BLaER1 treated with 17β-estradiol and CSF1 and Interleukin-3, amounts not matched to agents 10 nM and 100 nM (cell line): ENCODE data around the gene CLCN6.

Source experiments
- H3K27ac ChIP-seq, 11 experiments: shearing (Covaris generic); formaldehyde crosslinking; 2 replicates each; pipeline ENCODE4 v1.8.1; 2022
- H3K27me3 ChIP-seq, 11 experiments: shearing (Covaris generic); formaldehyde crosslinking; 2 replicates each; pipeline ENCODE4 v1.8.1; 2022
- H3K36me3 ChIP-seq, 11 experiments: shearing (Covaris generic); formaldehyde crosslinking; 2 replicates each; pipeline ENCODE4 v1.8.1; 2022
- H3K4me1 ChIP-seq, 10 experiments: shearing (Covaris generic); formaldehyde crosslinking; 2 replicates each; pipeline ENCODE4 v1.8.1; 2022
- H3K4me2 ChIP-seq, 11 experiments: shearing (Covaris generic); formaldehyde crosslinking; 2 replicates each; pipeline ENCODE4 v1.8.1; 2022
- H3K4me3 ChIP-seq, 10 experiments: shearing (Covaris generic); formaldehyde crosslinking; 2 replicates each; pipeline ENCODE4 v1.8.1; 2022
- H3K9ac ChIP-seq, 11 experiments: shearing (Covaris generic); formaldehyde crosslinking; 2 replicates each; pipeline ENCODE4 v1.8.1; 2022
- H3K9me3 ChIP-seq, 11 experiments: shearing (Covaris generic); formaldehyde crosslinking; replicated peaks in 1 of 11; 2 replicates each; pipeline ENCODE4 v1.8.1; 2022
- H4K20me1 ChIP-seq, 11 experiments: shearing (Covaris generic); formaldehyde crosslinking; 2 replicates each; pipeline ENCODE4 v1.8.1; 2022
- Cebpa-rat ChIP-seq, 11 experiments: shearing (Covaris generic); IDR thresholded peaks; 2 replicates each; pipeline ENCODE4 v1.8.1; 2022

CLCN6 gene

DNA sequence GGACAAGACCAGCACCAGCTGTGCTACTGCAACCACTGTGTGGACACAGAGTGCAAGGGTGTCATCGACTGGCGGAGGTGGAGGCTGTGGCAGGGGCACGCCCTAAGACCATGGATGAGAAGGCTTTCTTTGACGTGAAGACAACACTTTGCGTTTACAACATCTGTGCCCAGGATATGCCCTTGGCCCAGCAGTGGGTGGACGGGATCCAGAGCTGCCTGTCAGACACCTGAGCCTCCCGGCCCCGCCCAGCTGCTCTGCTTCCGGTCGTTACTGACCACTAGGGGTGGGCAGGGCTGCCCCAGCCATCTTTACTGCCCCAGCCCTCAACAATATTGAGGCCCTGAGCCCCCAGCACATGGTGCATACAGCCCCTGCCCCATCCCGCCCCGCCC lies 74.2 kb downstream of the CLCN6 start:
- H3K4me2 ChIP-seq, result no peak overlapping the region
- peaks cover 0 to 4% (median 0%) of the 10 kb centered on the region in 11 experiments; a peak in 1 of 22 replicates for H3K27me3 ChIP-seq
- H3K4me3 ChIP-seq, result no peak overlapping the region
- H3K27ac ChIP-seq, result no peak overlapping the region
- H3K4me1 ChIP-seq, result peaks cover 0 to 12% (median 6%) of the 10 kb centered on the region in 10 experiments; a peak in 11 of 20 replicates
- TF ChIP-seq Cebpa-rat (IDR thresholded peaks at IDR 0.05), result no peak
- peaks cover 0 to 13% (median 0%) of the 10 kb centered on the region in 11 experiments; a peak in 3 of 22 replicates for H4K20me1 ChIP-seq
- no peaks in the 10 kb centered on the region for H3K9me3 ChIP-seq
- no peaks in the 10 kb centered on the region for H3K36me3 ChIP-seq
- no peak overlapping the region for H3K9ac ChIP-seq

- Histone ChIP-seq H3K9ac (no peak overlapping the region), H3K9me3 (no peaks in the 10 kb centered on the region), H3K27me3 (peaks cover 0 to 4% (median 0%) of the 10 kb centered on the region in 11 experiments; a peak in 1 of 22 replicates), H3K36me3 (no peaks in the 10 kb centered on the region), H3K4me3 (no peak overlapping the region), H3K4me2 (0 out of 22 replicates have a peak overlapping the region, but pooled peaks of 2 of the 11 experiments have one; percentile 0 to 11), H4K20me1 (peaks cover 0 to 10% (median 0%) of the 10 kb centered on the region in 11 experiments; a peak in 3 of 22 replicates), H3K4me1 (peaks cover 0 to 12% (median 6%) of the 10 kb centered on the region in 10 experiments; a peak in 11 of 20 replicates), H3K27ac (no peak overlapping the region)
- no peak for TF ChIP-seq Cebpa-rat (IDR thresholded peaks at IDR 0.05)
Measured at GRCh38 chr1:11880911-11881748, 75.1 kb downstream of the CLCN6 start.

GRCh38 chr1:11881749-11882441 lies 75.9 kb downstream of the CLCN6 start:
- Histone ChIP-seq H3K4me2 (peak overlapping the region in 2 of 11 experiments; percentile 0 to 11; a peak in 1 of 22 replicates), H3K36me3 (no peaks in the 10 kb centered on the region), H3K27me3 (peaks cover 0 to 4% (median 0%) of the 10 kb centered on the region in 11 experiments; a peak in 1 of 22 replicates), H4K20me1 (peaks cover 0 to 10% (median 0%) of the 10 kb centered on the region in 11 experiments; a peak in 3 of 22 replicates), H3K4me1 (peaks cover 0 to 15% (median 6%) of the 10 kb centered on the region in 10 experiments; a peak in 11 of 20 replicates), H3K4me3 (no peak overlapping the region), H3K9ac (no peak overlapping the region), H3K27ac (no peak overlapping the region), H3K9me3 (no peaks in the 10 kb centered on the region)
- TF ChIP-seq Cebpa-rat (IDR thresholded peaks at IDR 0.05), result no peak

DNA sequence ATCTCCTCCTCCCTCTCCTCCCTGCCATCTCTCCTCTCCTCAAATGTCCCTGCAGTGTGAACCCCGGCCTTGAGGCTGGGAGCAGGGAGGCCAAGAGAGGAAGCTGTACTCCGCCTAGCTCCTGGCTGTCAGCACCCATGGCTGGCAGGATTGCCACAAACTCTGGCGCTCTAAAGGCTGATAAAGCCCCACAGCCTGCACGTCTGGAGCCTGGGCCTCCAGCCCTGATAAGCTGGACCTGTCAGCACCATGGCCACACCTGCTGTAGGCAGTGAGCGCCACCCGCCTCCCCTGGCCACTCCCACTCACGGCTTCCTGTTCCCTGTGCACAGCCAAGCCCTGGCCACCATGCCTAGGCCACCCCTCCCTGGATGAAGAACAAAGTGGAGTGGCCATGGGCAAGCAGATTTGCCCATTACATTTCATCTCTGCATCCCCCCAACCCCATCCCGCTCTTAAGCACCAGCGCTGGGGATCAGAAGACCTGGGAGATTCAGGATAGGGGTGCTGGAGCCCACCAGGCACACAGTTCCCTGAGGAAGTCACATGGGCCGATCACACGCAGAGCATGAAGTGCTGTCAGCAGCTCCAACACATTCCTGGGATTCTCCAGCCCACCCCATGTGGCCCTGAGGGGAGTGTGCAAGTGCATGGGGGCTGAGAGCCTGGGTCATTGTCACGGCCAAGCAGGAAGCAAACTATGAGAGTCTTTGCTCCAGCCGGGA lies 77.0 kb downstream of the CLCN6 start:
- no peak overlapping the region for H3K4me3 ChIP-seq
- no peak for TF ChIP-seq Cebpa-rat (IDR thresholded peaks at IDR 0.05)
- H4K20me1 ChIP-seq, result peaks cover 0 to 4% (median 0%) of the 10 kb centered on the region in 11 experiments; a peak in 3 of 22 replicates
- peaks cover 0 to 15% (median 6%) of the 10 kb centered on the region in 10 experiments; a peak in 11 of 20 replicates for H3K4me1 ChIP-seq
- no peaks in the 10 kb centered on the region for H3K36me3 ChIP-seq
- no peaks in the 10 kb centered on the region for H3K9me3 ChIP-seq
- H3K4me2 ChIP-seq, result peak overlapping the region in 8 of 11 experiments; percentile 19 to 48 (median 26); a peak in 12 of 22 replicates
- H3K27me3 ChIP-seq, result peaks cover 0 to 4% (median 0%) of the 10 kb centered on the region in 11 experiments; a peak in 1 of 22 replicates
- no peak overlapping the region for H3K27ac ChIP-seq
- no peak overlapping the region for H3K9ac ChIP-seq

- Histone ChIP-seq H3K9ac (no peak overlapping the region), H3K4me1 (peaks cover 6 to 25% (median 13%) of the 10 kb centered on the region in 10 experiments; a peak in 17 of 20 replicates), H3K27ac (no peak overlapping the region), H3K4me2 (no peak overlapping the region), H3K4me3 (no peak overlapping the region), H3K27me3 (peaks cover 0 to 4% (median 0%) of the 10 kb centered on the region in 11 experiments; a peak in 1 of 22 replicates), H3K9me3 (no peaks in the 10 kb centered on the region), H4K20me1 (no peaks in the 10 kb centered on the region; a peak in 2 of 22 replicates), H3K36me3 (no peaks in the 10 kb centered on the region)
- TF ChIP-seq Cebpa-rat (IDR thresholded peaks at IDR 0.05), result no peak
Measured at GRCh38 chr1:11885916-11886315, 79.9 kb downstream of the CLCN6 start.

DNA sequence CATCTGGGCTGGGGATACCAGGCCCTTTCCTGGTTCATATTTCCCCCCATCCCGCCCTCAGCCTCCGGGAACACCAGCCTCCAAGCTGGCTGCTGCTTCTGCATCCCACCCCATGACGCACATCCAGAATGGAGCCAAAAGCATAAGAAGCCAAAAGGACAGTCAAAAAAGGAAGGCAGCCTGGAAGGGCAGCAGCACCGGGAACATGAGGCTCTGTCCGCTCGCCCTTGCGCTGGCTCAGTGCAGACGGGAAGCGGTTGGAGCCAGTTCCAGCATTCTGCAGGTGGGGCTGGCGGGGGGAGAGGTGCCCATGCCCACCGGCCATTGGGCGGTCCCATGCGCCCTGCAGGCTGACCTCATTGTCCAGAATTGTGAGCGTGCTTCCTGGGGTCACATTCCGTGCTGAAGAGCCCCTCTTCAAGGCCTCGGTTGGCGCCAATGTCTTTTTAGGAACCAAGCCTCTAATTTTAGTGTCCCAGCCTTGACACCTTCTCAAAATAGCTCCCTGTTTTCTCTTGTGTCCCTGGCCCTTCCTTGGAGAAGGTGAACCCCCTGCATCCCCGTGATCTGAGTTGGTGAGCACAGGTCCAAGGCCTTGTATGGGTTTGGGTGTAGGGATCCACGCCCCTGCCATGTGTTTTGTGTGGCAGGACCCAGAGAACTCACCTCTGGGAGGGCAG lies 81.1 kb downstream of the CLCN6 start:
- Histone ChIP-seq H3K9me3 (no peaks in the 10 kb centered on the region), H3K4me1 (peaks cover 6 to 27% (median 15%) of the 10 kb centered on the region in 10 experiments; a peak in 17 of 20 replicates), H3K4me3 (no peak overlapping the region), H4K20me1 (no peaks in the 10 kb centered on the region; a peak in 2 of 22 replicates), H3K27me3 (no peaks in the 10 kb centered on the region), H3K4me2 (no peak overlapping the region), H3K9ac (no peak overlapping the region), H3K27ac (no peak overlapping the region), H3K36me3 (no peaks in the 10 kb centered on the region)
- TF ChIP-seq Cebpa-rat (IDR thresholded peaks at IDR 0.05), result no peak

DNA sequence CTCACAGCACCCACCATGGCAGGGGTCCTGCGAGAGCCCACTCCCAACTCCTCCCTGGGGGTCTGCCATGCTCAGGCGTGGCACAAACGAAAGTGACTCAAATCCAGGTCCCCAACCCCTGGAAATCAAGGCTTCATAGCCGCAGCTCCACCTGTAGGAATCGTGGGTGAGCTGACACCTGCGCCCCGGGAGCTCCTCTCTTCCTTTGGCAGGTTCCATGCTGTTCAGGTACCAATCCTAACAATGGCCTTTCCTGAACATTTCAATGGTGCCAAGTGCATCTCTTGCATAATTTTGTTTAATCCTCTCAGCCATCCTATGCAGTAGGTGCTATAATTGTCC lies 81.6 kb downstream of the CLCN6 start:
- no peaks in the 10 kb centered on the region for H3K9me3 ChIP-seq
- no peaks in the 10 kb centered on the region for H3K36me3 ChIP-seq
- H3K27me3 ChIP-seq, result no peaks in the 10 kb centered on the region
- TF ChIP-seq Cebpa-rat (IDR thresholded peaks at IDR 0.05), result no peak
- H3K9ac ChIP-seq, result no peak overlapping the region
- H3K27ac ChIP-seq, result no peak overlapping the region
- no peak overlapping the region for H3K4me2 ChIP-seq
- H4K20me1 ChIP-seq, result no peaks in the 10 kb centered on the region; a peak in 1 of 22 replicates
- H3K4me1 ChIP-seq, result peaks cover 6 to 25% (median 15%) of the 10 kb centered on the region in 10 experiments; a peak in 17 of 20 replicates
- H3K4me3 ChIP-seq, result no peak overlapping the region

DNA sequence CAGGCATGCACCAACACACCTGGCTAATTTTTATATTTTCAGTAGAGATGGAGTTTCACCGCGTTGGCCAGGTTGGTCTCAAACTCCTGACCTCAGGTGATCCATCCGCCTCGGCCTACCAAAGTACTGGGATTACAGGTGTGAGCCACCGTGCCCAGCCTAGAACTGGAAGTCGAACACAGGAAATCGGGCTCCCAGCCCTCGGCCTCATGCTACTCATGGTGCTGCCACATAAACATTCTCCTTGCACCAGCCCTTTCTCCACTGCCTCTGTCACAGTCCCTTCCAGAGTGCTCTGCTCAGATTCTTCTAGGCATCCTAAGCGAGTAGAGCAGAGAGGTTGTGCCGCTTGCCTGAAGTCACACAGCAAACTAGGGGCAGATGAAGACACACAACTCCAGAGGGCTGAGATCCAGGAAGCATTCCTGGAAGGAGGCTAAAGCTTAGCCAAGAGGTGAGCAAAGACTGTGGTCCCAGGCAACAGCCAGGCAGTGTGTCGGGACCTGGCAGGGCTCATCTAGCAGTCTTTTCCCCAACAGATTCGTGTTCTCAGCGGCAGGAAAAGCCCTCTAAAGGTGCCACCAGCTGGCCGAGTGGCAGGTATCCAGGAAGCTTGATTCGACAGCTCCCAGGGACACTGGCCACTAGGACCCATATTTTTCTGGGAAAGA lies 82.3 kb downstream of the CLCN6 start:
- no peak for TF ChIP-seq Cebpa-rat (IDR thresholded peaks at IDR 0.05)
- Histone ChIP-seq H3K36me3 (no peaks in the 10 kb centered on the region), H3K9me3 (no peaks in the 10 kb centered on the region), H3K27me3 (no peaks in the 10 kb centered on the region), H3K4me2 (no peak overlapping the region), H3K4me3 (no peak overlapping the region), H3K4me1 (peaks cover 2 to 23% (median 16%) of the 10 kb centered on the region in 10 experiments), H4K20me1 (no peaks in the 10 kb centered on the region; a peak in 1 of 22 replicates), H3K27ac (no peak overlapping the region), H3K9ac (no peak overlapping the region)
